ENCODE results near the gene PKP2. TPM values are rescaled to one million over a fixed set of nuclear protein-coding genes. Genes with fewer than 3 reads are reported as not detected.
A peak's percentile ranks its signal among the peaks of the same experiment; 100 is the strongest.

Gene PKP2
- total and polyA plus RNA-seq, 2 of the 8 experiments (the other 6 are each of a cell fraction or from before 2014, with no cell fraction given): 9.6 to 44.8 TPM

- Histone ChIP-seq H2AFZ (ENCODE audit: low read length) (no peak overlapping the region), H2BK120ac (replicated peaks; ENCODE audit: low read depth, low read length) (peak overlapping the region; percentile 33), H3K23me2 (ENCODE audit: low read depth, low read length) (peaks cover 14% of the 10 kb centered on the region), H3K4me2 (ENCODE audit: insufficient read depth in 1 of 2, low read depth in 2 of 2, low read length in 2 of 2) (peak overlapping the region; percentile 0 to 65; a peak in 3 of 4 replicates), H3K9ac (replicated peaks in 1 of 4; ENCODE audit: extremely low read depth in 1 of 4, low read depth in 3 of 4, low read length in 3 of 4) (peak overlapping the region in 1 of 4 experiments; percentile 13; a peak in 1 of 7 replicates), H3K4me1 (replicated peaks in 1 of 4; ENCODE audit: control insufficient read depth in 3 of 4, insufficient read depth in 4 of 4, low read length in 3 of 4) (peaks cover 8 to 20% (median 14%) of the 10 kb centered on the region in 4 experiments; a peak in 6 of 7 replicates), H2BK20ac (ENCODE audit: low read length) (no peak overlapping the region), H3K79me1 (ENCODE audit: low read depth, low read length) (no peaks in the 10 kb centered on the region), H3K23ac (ENCODE audit: insufficient read length) (no peak overlapping the region), H3K4me3 (ENCODE audit: extremely low read depth in 1 of 4, insufficient read depth in 2 of 4, low read depth in 3 of 4, low read length in 4 of 4) (no peak overlapping the region), H3K27me3 (replicated peaks in 1 of 4; ENCODE audit: control insufficient read depth in 3 of 4, extremely low read depth in 1 of 4, insufficient read depth in 3 of 4, low read length in 3 of 4) (no peaks in the 10 kb centered on the region), H3K4ac (replicated peaks; ENCODE audit: insufficient read length, low read depth, low read length) (no peak overlapping the region), H3K14ac (ENCODE audit: insufficient read length) (no peak overlapping the region), H3K9me3 (ENCODE audit: insufficient read depth in 2 of 2, low read depth in 1 of 2, low read length in 1 of 2) (no peaks in the 10 kb centered on the region), H3K79me2 (ENCODE audit: control insufficient read depth in 1 of 2, insufficient read depth in 2 of 2, low read length in 2 of 2) (peaks cover 0 to 47% of the 10 kb centered on the region in 2 experiments; a peak in 3 of 4 replicates), H4K5ac (ENCODE audit: insufficient read length, low read depth, low read length) (peak overlapping the region; percentile 25), H4K91ac (replicated peaks; ENCODE audit: insufficient read length, low read length) (no peak overlapping the region), H2BK15ac (ENCODE audit: low read length) (no peak overlapping the region), H3K18ac (ENCODE audit: extremely low read depth, low read length) (no peak overlapping the region; the same call in 1 of the 2 replicates), H2BK12ac (ENCODE audit: low read depth, low read length) (no peak overlapping the region; the same call in 1 of the 2 replicates), H3K36me3 (ENCODE audit: control insufficient read depth in 2 of 4, insufficient read depth in 4 of 4, low read length in 3 of 4) (no peaks in the 10 kb centered on the region; a peak in 1 of 8 replicates), H3K56ac (replicated peaks; ENCODE audit: insufficient read length, low read depth, low read length) (no peak overlapping the region), H4K20me1 (replicated peaks in 1 of 2; ENCODE audit: control insufficient read depth in 1 of 2, insufficient read depth in 2 of 2, low read length in 2 of 2) (no peaks in the 10 kb centered on the region), H4K8ac (ENCODE audit: extremely low read depth, insufficient read depth, low read length) (no peak overlapping the region), H3K27ac (ENCODE audit: low read depth, low read length) (no peak overlapping the region), H2BK5ac (ENCODE audit: low read depth, low read length) (no peak overlapping the region), H2AK5ac (ENCODE audit: low read depth, low read length) (no peak overlapping the region)
- ChIA-PET CTCF (ENCODE audit: partially characterized antibody) (interaction anchor here (0.7 to 1.0 kb wide), 3 partner anchors 26 to 138 kb away, joined by 3 to 4 read pairs (median 3); partner anchors contain the start of gene YARS2), POLR2A (ENCODE audit: partially characterized antibody) (interaction anchor here (0.9 to 1.2 kb wide), 3 partner anchors 10 to 137 kb away, joined by 3 to 5 read pairs (median 3); partner anchors contain the start of gene YARS2)
- FAIRE-seq (no peak), DNase-seq (ENCODE audit: low read depth in 1 of 2, low spot score in 2 of 2) (no peak)
- WGBS, 2 experiments (ENCODE audit: extremely low coverage in 1 of 2, insufficient coverage in 1 of 2, insufficient read length in 1 of 2, insufficient replicate concordance in 2 of 2, low coverage in 1 of 2, low lambda C conversion rate in 2 of 2, missing lambda C conversion rate in 1 of 2): 57% methylated on average over 2 of the region's 2 CpGs; no CpG with 5 or more reads in 1 of the 2 experiments
These were observed 3.5 kb downstream of the PKP2 start for GRCh38 chr12:32893043-32893442.
